VCaP (cell line): ENCODE results near the gene ADAMTSL2.
A peak's percentile ranks its signal among the peaks of the same experiment; 100 is the strongest.

Experiments used
- H3K27ac ChIP-seq: fragments of 450-650 bp; 2 replicates; pipeline ENCODE4 v1.5.1; 2017
- TF ChIP-seq, protein P1 (sequence below): fragments of 450-650 bp; conservative IDR thresholded peaks from 2 replicates; pipeline ENCODE4 v1.5.1; 2017; ENCODE audit warnings: mild to moderate bottlenecking, moderate library complexity

Gene ADAMTSL2

DNA sequence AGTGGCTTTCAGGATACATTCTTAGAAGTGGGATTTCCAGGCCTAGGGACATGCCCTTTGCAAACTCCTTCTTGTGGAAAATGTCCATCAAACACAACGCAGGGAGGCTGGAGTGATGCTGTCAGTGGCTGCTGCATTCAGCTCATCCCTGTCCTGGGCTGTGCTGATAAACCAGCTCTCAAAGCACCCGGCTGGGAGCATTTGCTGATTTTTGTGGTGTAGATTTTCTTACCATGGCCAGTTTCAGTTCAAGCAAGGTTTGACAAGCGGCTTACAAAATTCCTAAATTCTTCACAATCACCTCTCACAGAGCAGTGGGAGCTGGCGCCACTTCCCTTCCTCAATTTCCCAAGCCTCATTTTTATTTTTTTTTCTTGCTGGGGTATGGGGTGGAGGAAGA lies 46.5 kb downstream of the ADAMTSL2 start:
- H3K27ac ChIP-seq = 0 out of 2 replicates have a peak overlapping the region, but pooled peaks have one; percentile 5
- TF ChIP-seq, protein P1, sequence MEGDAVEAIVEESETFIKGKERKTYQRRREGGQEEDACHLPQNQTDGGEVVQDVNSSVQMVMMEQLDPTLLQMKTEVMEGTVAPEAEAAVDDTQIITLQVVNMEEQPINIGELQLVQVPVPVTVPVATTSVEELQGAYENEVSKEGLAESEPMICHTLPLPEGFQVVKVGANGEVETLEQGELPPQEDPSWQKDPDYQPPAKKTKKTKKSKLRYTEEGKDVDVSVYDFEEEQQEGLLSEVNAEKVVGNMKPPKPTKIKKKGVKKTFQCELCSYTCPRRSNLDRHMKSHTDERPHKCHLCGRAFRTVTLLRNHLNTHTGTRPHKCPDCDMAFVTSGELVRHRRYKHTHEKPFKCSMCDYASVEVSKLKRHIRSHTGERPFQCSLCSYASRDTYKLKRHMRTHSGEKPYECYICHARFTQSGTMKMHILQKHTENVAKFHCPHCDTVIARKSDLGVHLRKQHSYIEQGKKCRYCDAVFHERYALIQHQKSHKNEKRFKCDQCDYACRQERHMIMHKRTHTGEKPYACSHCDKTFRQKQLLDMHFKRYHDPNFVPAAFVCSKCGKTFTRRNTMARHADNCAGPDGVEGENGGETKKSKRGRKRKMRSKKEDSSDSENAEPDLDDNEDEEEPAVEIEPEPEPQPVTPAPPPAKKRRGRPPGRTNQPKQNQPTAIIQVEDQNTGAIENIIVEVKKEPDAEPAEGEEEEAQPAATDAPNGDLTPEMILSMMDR = no peak

DNA sequence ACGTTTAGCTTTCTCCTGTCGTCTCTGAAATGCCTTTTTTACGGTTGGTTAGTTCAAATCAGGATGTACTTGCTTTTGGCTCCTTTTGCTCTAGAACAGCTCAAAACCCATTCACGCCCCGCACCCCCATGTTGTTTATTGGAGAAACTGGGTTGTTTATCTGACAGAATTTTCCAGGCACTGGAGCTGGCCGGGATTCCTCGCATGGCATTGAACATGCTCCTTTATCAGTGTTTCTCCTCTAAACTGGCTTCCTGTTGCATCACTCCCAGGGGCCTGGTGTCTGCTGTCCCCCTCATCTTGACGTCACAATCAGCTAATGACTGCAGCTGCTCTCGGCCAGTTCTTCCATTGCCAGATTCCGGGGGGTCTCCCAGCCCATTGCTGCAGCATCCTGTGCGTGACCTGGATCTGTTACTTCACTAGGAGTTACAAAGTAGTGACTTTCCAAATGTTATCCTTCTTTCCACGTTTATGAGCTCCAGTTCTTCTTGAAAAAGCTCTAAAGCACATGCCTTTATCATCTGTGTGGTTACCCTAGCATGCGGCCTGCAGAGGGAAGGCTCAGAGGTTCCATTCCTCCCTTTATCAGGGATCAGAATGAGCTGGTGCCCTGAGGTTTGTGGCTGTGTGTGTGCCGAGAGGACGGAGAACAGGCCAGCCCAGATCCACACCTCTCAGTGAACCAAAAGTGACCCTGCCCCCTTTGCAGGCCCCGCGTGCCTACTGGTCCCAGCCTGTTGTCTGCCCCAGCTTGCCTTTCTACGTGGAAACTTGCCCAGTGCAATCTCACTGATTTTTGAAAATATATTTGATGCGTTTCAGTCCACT lies 47.2 kb downstream of the ADAMTSL2 start:
- no peak overlapping the region for H3K27ac ChIP-seq
- TF ChIP-seq, protein P1 = no peak

DNA sequence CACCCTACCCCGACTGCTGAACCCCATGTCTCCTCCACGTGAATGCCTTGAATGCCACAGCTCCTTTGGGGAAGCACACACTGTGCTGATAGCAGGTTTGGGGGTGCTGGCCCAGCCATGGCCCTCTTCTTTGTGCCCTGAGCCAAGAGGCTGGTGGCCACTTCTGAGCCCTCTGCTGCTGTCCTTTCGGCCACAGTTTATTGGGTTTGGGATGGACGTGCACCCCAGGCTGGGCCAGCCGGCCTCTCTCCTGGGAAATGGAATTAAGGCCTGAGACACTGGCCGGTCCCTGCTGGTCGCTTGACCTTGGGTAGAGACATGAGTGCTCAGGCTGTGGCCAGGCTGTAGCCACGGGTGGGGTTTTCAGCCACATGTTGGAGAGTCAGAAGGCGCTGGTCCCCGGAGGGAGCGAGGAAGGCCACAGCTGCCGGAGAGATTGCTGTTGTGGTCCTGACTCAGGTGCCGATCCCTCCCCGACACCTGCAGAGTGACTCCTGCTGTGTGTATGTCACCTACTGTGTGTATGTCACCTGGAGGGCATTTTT lies 48.1 kb downstream of the ADAMTSL2 start:
- TF ChIP-seq, protein P1 = no peak
- H3K27ac ChIP-seq = no peak overlapping the region

DNA sequence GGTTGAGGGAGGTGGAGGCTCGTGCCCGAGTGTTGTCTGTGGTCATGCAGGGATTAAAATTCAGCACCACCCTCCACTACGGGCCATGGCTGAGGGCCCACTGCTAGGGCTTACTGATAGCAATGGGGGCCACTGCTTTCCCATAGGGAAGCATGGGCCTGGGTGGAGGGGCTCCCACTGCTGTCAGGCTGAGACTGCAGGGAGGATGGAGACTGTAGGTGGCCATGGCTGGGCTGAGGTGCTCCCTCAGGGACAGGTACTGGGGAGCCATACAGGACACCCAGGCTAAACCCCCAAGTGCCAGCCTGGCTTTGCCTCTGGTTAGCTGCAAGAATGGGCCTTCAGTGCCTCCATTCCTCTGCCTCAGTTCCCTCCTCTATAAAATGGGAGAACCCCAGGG lies 48.6 kb downstream of the ADAMTSL2 start:
- no peak overlapping the region for H3K27ac ChIP-seq
- TF ChIP-seq, protein P1 = no peak

DNA sequence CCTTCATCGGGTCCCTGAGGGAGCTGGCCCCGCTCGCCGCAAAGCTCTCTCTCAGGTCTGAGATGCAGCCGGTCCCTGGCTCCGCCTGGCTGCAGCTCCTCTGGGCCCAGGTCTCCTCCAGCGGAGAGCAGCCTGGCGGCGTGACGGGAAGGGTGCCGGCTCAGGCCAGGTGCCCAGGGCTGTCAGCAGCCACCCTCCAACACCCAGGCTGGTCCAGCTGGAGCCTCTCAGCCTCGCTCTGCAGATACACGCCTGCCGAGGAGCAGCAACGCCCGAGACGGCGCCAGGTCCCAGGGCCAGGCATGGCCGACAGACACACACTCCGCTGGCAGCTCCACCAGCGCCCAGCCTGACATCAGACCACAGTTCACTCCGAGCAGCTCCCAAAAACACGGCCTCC lies 49.1 kb downstream of the ADAMTSL2 start:
- no peak overlapping the region; the same call in 1 of the 2 replicates for H3K27ac ChIP-seq
- TF ChIP-seq, protein P1 = no peak

DNA sequence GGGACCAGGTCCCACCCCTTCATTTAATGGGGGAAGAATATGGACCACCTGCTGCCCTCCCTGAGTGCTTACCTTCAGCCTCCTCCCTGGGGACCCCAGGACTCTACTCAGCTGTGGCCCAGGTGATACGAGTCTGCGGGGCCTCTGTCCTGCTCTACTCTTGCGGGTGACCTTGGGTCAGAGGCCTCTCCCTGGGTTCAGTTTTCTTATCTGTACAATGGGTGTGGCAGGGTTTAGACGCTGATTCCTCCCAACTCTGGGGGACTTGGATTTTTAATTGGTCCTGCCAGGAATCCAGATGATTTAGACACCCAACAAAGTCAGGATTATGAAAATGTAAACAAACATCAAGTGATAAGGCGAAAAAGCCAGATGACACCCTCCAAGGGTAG lies 49.7 kb downstream of the ADAMTSL2 start:
- peak overlapping the region; percentile 68 for H3K27ac ChIP-seq
- TF ChIP-seq, protein P1 = no peak

DNA sequence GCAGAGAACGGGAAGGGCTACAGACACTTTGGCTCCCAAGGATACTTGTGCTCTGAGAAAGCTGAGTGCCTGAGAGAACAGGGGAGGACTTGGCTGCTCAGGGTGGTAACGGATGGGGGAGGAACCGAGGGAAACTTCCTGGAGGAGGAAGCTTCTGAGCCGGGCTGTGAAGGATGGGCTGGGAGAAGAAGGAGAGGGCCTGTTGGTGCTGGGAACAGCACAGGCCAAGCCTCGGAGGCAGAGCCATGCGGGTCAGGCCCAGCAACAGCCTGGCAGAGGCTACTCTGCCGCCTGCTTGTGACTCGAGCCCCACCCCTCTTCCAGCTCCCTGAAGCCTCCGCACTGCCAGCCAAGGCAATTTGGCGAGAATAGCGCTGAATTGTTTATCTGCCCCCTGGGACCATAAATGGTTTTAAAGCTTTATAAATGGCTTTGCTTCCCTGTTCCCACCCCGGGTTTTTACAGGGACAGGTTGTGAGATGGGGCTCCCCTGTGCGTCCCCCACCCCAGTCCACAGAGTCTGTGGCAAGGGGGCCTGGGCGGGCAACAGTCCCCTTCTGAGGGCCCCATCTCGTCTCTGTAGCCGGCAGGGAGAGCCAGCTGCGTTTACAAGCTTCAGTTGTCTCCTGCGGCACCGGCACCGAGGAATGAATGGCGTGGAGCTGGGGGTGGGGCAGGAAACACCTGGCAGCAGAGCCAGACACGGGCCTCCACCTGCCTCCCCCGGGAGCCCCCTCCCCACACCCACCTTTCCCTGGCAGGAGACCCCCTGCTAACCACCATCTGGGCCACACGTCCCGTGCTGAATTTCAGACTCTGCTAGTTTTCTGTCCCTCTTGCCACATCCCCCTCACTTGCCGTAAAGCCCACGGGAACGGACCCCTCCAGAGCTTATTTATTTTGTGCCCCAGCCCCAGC lies 50.3 kb downstream of the ADAMTSL2 start:
- TF ChIP-seq, protein P1 = no peak

More for the DNA sequence above, 50.3 kb downstream of the ADAMTSL2 start:
- peak overlapping the region; percentile 68 for H3K27ac ChIP-seq
